Fibroblast of skin of right quadriceps (primary cell): ENCODE results near the gene JADE3.
"Not testable (repeated sequence)": the region's sequence is repeated elsewhere in the genome, so short reads cannot be mapped to it uniquely, and the experiment has no call there.

ENCODE experiments used
- DNase-seq: peaks from one replicate; pipeline ENCODE4 v3.0.0-alpha.2; 2013

The JADE3 gene

GRCh38 chrX:46938589-46938988, 26.4 kb downstream of the JADE3 start:
- no peak for DNase-seq

- peak; percentile 28 for DNase-seq
These were observed 29.1 kb downstream of the JADE3 start for GRCh38 chrX:46941341-46941740.

- no peak for DNase-seq
These were observed 40.9 kb downstream of the JADE3 start for GRCh38 chrX:46953137-46953527.

GRCh38 chrX:46953597-46953996, 41.4 kb downstream of the JADE3 start:
- DNase-seq: no peak

GRCh38 chrX:46954716-46955115, 42.5 kb downstream of the JADE3 start:
- no peak for DNase-seq

GRCh38 chrX:46956589-46956988, 44.4 kb downstream of the JADE3 start:
- DNase-seq: not testable (repeated sequence)

- DNase-seq: peak; percentile 5
These were observed 45.1 kb downstream of the JADE3 start for GRCh38 chrX:46957297-46957696.

- DNase-seq: no peak
These were observed 46.9 kb downstream of the JADE3 start for GRCh38 chrX:46959101-46959500.

- DNase-seq: no peak
These were observed 47.9 kb downstream of the JADE3 start for GRCh38 chrX:46959985-46960700.

- DNase-seq: no peak
These were observed 48.9 kb downstream of the JADE3 start for GRCh38 chrX:46961097-46961496.

- DNase-seq: no peak
These were observed 49.5 kb downstream of the JADE3 start for GRCh38 chrX:46961574-46962283.

GRCh38 chrX:46965125-46965758, 53.0 kb downstream of the JADE3 start:
- peak; percentile 46 for DNase-seq

GRCh38 chrX:46967547-46967946, 55.3 kb downstream of the JADE3 start:
- DNase-seq: no peak

GRCh38 chrX:46977046-46977445, 64.8 kb downstream of the JADE3 start:
- not testable (repeated sequence) for DNase-seq

- DNase-seq: peak; percentile 61
These were observed 66.4 kb downstream of the JADE3 start for GRCh38 chrX:46978341-46979291.

GRCh38 chrX:46984705-46985104, 72.5 kb downstream of the JADE3 start:
- DNase-seq: no peak

GRCh38 chrX:46989548-46989947, 77.3 kb downstream of the JADE3 start:
- no peak for DNase-seq

GRCh38 chrX:46991664-46992063, 79.4 kb downstream of the JADE3 start:
- no peak for DNase-seq

GRCh38 chrX:46992070-46992469, 79.8 kb downstream of the JADE3 start:
- no peak for DNase-seq

GRCh38 chrX:46994096-46994495, 81.9 kb downstream of the JADE3 start:
- DNase-seq: no peak

GRCh38 chrX:47012131-47012530, 99.9 kb downstream of the JADE3 start:
- no peak for DNase-seq

- no peak for DNase-seq
These were observed 114.0 kb downstream of the JADE3 start for GRCh38 chrX:47026198-47026597.

- DNase-seq: peak; percentile 61
These were observed 118.1 kb downstream of the JADE3 start for GRCh38 chrX:47030339-47030738.
